Peyer's patch (tissue), 4 donors: ENCODE data around the gene AASDH. TPM values are rescaled to one million over a fixed set of nuclear protein-coding genes. Genes with fewer than 3 reads are reported as not detected.

Experiments
- DNase-seq, 3 donors: peaks; one replicate each; pipeline ENCODE4 v3.0.0-alpha.2; 2017 to 2019
- H3K27ac ChIP-seq, 4 donors: fragments of 200-600 bp; sonication (generic); one replicate each; pipeline ENCODE4 v1.5.1; 2016 to 2019
- H3K27me3 ChIP-seq, 2 donors: fragments of 200-600 bp; sonication (generic); one replicate each; pipeline ENCODE4 v1.5.1; 2019
- H3K36me3 ChIP-seq, 3 donors: fragments of 200-600 bp; sonication (generic); one replicate each; pipeline ENCODE4 v1.5.1; 2016 to 2019
- H3K4me1 ChIP-seq, 4 donors: fragments of 200-600 bp; sonication (generic); one replicate each; pipeline ENCODE4 v1.5.1; 2016 to 2019
- H3K4me3 ChIP-seq, 4 donors: fragments of 200-600 bp; sonication (generic); 1 replicate in 3 of 4; 2 replicates in 1 of 4; pipeline ENCODE4 v1.5.1; 2016 to 2019; ENCODE audit warnings: mild to moderate bottlenecking in 1 of 4
- H3K9me3 ChIP-seq, 4 donors: fragments of 200-600 bp; sonication (generic); one replicate each; pipeline ENCODE4 v1.5.1; 2016 to 2019; ENCODE audit warnings: mild to moderate bottlenecking in 1 of 4
- CTCF ChIP-seq, 6 experiments: fragments of 450-650 bp in 4 of 6; fragments of 200-600 bp in 2 of 6; sonication (generic) in 1 of 6; IDR thresholded peaks; one replicate each; pipeline ENCODE4 v1.5.1; 2017 to 2019; ENCODE audit warnings: antibody characterized with exemption in 6 of 6, mild to moderate bottlenecking in 3 of 6, moderate library complexity in 1 of 6
- POLR2A ChIP-seq, 2 donors: fragments of 450-650 bp; IDR thresholded peaks; one replicate each; pipeline ENCODE4 v1.5.1; 2017; ENCODE audit warnings: antibody characterized with exemption in 2 of 2, mild to moderate bottlenecking in 2 of 2, moderate library complexity in 2 of 2
- total RNA-seq, 4 donors: library from RNA; depleted of rRNA; stranded (reverse); fragments of >200 nt; gene quantifications; one replicate each; pipeline ENCODE4 v1.1.0, GENCODE V29; 2016

Gene AASDH
- total RNA-seq, 4 donors from 2014 or later, result 7.2 to 9.9 (median 9.6) TPM

GRCh38 chr4:56311299-56311975, 75.9 kb downstream of the AASDH start:
- no peaks in the 10 kb centered on the region for H3K27me3 ChIP-seq
- TF ChIP-seq POLR2A (IDR thresholded peaks at IDR 0.05), result no peak
- TF ChIP-seq CTCF (IDR thresholded peaks at IDR 0.05), result no peak
- H3K36me3 ChIP-seq, result peaks cover 0 to 66% (median 0%) of the 10 kb centered on the region in 3 donors
- no peak overlapping the region for H3K27ac ChIP-seq
- no peaks in the 10 kb centered on the region for H3K9me3 ChIP-seq
- peaks cover 0 to 5% (median 0%) of the 10 kb centered on the region in 4 donors for H3K4me1 ChIP-seq
- H3K4me3 ChIP-seq, result no peak overlapping the region
- no peak for DNase-seq

GRCh38 chr4:56310401-56311125, 76.7 kb downstream of the AASDH start:
- Histone ChIP-seq H3K27me3 (no peaks in the 10 kb centered on the region), H3K27ac (no peak overlapping the region), H3K4me1 (peaks cover 0 to 8% (median 0%) of the 10 kb centered on the region in 4 donors), H3K4me3 (no peak overlapping the region), H3K9me3 (no peaks in the 10 kb centered on the region), H3K36me3 (peaks cover 0 to 57% (median 0%) of the 10 kb centered on the region in 3 donors)
- TF ChIP-seq POLR2A (IDR thresholded peaks at IDR 0.05), result no peak
- no peak for TF ChIP-seq CTCF (IDR thresholded peaks at IDR 0.05)
- no peak for DNase-seq

- Histone ChIP-seq H3K27ac (no peak overlapping the region), H3K4me1 (peaks cover 0 to 14% (median 0%) of the 10 kb centered on the region in 4 donors)
- DNase-seq, result no peak
Measured at GRCh38 chr4:56308384-56308783, 78.9 kb downstream of the AASDH start.

GRCh38 chr4:56307423-56307822, 79.9 kb downstream of the AASDH start:
- DNase-seq, result no peak
- TF ChIP-seq CTCF (IDR thresholded peaks at IDR 0.05), result no peak
- H3K36me3 ChIP-seq, result peaks cover 0 to 26% (median 0%) of the 10 kb centered on the region in 3 donors
- H3K4me3 ChIP-seq, result no peak overlapping the region
- H3K27ac ChIP-seq, result peak overlapping the region in 1 of 4 donors; percentile 31
- peaks cover 0 to 14% (median 0%) of the 10 kb centered on the region in 4 donors for H3K4me1 ChIP-seq
- no peaks in the 10 kb centered on the region for H3K27me3 ChIP-seq
- no peaks in the 10 kb centered on the region for H3K9me3 ChIP-seq

More at GRCh38 chr4:56308384-56308783, 78.9 kb downstream of the AASDH start:
- Histone ChIP-seq H3K36me3 (peaks cover 0 to 35% (median 0%) of the 10 kb centered on the region in 3 donors), H3K4me3 (no peak overlapping the region), H3K27me3 (no peaks in the 10 kb centered on the region), H3K9me3 (no peaks in the 10 kb centered on the region)
- no peak for TF ChIP-seq POLR2A (IDR thresholded peaks at IDR 0.05)
- TF ChIP-seq CTCF (IDR thresholded peaks at IDR 0.05), result no peak

GRCh38 chr4:56305390-56305789, 81.9 kb downstream of the AASDH start:
- TF ChIP-seq POLR2A (IDR thresholded peaks at IDR 0.05) (no peak), CTCF (IDR thresholded peaks at IDR 0.05) (no peak)
- no peak overlapping the region for H3K27ac ChIP-seq
- no peak for DNase-seq
- peaks cover 0 to 14% (median 0%) of the 10 kb centered on the region in 4 donors for H3K4me1 ChIP-seq
- H3K27me3 ChIP-seq, result no peaks in the 10 kb centered on the region
- no peaks in the 10 kb centered on the region for H3K9me3 ChIP-seq
- H3K4me3 ChIP-seq, result no peak overlapping the region
- peaks cover 0 to 22% (median 0%) of the 10 kb centered on the region in 3 donors for H3K36me3 ChIP-seq
